Posterior cingulate gyrus (tissue), 11 donors: ENCODE measurements around the gene SNURF.
"Not testable (repeated sequence)": the region's sequence is repeated elsewhere in the genome, so short reads cannot be mapped to it uniquely, and the experiment has no call there.

Experiments used
- DNase-seq, 10 donors: peaks; one replicate each; pipeline versions ENCODE4 v3.0.0 to v3.0.0-alpha.2; 2020 to 2021; ENCODE audit warnings: mixed read lengths in 3 of 10
- intact Hi-C: fragments of 100-400 bp; cut with DNase I; formaldehyde crosslinking; loops from one replicate; pipeline ENCODE4 v1.15.1; 2023

Gene SNURF

DNA sequence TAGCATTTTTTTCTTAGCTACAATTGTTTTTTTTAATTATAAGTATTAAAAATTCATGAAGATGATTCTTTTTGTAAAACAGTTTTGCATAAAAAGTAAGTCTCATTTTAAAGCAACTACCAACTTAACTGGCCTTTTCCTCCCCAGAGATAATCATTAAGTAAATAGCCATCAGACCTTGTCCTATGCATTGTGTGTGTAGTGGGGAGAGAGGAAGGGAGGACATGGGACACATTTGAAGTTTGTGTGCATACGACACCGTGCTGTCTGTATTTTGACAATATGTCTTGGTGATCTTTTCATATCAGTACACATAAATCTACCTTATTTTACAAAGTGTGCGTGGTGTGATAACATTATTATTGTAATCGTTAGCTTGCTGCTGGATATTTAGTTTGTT is 8.1 kb downstream of the SNURF start:
- intact Hi-C loops = no loop called here
- no peak for DNase-seq

DNA sequence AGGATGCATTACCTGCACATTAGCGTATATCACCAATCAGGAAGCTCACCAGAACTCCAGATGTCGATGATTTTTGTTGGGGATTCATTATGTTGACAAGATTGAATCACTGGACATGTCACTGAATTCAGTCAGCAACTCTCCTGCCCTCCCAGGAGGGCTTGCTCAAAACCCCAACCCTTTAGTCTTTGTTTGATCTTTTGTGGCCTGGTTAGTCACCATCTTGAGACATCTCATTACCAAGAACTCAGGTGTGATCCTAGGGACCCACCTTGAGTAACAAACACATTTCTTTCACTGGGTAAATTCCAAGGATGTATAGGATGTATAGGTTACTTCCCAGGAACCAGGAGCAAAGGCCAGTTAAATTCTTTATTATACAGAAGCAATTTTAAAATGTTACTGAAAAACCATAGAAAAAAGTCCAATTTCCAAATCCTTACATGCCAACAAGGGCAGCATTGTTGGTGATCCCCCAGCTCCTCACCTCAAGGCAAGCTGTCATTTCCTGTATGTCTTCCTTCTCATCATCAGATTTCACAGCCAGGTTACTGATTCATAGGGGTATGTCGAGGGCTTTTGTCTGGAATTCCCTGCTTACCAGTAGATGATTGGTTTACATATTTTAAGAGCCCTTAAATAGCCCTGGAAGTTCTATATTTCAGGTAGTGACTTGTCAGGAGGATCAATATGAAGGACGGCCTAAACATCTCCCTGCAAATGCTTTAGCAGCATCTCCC is 11.7 kb downstream of the SNURF start:
- intact Hi-C loops = no loop called here
- no peak for DNase-seq

DNA sequence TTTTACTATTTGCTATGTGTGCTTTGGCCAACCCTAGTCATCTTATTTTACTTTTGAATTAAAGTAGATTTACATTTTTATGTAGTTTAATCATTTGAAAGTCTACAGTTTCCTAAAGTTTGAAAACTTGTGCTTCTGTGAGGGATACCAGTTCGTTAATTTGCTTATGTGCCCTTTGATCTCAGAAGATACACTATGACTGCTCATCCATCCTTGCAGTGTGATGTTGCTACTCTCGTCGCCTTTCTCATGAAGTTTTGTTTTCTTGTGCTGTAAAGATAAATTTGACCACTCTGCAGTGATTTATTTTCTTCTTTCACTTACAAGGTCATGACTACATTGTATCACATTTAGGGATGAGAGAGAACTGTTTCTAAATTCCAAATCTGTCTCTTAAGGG is 16.3 kb downstream of the SNURF start:
- intact Hi-C loops = no loop called here
- DNase-seq = no peak

DNA sequence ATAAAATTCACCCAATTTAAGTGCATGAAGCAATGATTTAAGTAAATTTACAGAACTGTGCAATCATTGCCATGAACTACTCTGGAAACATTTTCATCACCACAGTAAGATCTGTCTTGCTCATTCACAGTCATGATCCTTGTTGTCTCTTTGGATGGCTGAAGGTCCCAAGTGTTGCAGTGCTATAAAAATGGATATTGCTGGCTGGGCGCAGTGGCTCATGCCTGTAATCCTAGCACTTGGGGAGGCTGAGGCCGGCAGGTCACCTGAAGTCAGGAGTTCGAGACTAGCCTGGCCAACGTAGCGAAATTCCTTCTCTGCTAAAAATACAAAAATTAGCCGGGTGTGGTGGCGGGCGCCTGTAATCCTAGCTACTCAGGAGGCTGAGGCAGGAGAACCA is 17.0 kb downstream of the SNURF start:
- DNase-seq = no peak
- intact Hi-C loops = no loop called here

DNA sequence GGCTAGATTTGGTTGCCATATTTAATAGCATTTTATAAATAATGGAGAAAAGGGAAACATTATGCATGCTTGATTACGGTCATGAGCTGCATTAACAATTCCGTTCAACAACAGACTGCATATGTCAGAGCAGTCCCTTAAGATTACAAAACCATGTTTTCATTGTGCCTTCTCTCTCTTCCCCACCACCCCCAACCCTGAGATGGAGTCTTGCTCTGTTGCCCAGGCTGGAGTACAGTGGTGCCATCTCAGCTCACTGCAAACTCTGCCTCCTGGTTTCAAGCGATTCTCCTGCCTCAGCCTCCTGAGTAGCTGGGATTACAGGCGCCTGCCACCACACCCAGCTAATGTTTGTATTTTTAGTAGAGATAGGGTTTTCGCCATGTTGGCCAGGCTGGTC is 17.9 kb downstream of the SNURF start:
- DNase-seq, intact Hi-C loops: not testable (repeated sequence)

DNA sequence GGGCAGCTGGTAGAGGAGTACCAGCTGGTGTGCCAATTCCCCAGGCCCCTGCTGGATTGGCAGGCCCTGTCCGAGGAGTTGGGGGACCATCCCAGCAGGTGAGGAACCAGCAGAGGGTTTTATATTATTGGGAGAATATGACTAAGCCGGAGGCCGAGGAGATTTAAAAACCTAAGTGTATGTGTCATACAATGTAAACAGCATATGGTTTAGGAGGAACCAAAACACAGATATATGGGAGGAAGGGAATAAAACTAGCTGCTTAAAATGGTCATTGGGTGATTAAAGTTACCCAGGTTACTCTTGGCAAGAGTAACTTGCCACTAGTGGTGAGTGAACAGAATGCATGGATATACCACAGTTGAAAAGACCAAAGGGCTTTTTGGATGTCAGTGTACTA is 22.1 kb downstream of the SNURF start:
- intact Hi-C loops = no loop called here
- DNase-seq = no peak

DNA sequence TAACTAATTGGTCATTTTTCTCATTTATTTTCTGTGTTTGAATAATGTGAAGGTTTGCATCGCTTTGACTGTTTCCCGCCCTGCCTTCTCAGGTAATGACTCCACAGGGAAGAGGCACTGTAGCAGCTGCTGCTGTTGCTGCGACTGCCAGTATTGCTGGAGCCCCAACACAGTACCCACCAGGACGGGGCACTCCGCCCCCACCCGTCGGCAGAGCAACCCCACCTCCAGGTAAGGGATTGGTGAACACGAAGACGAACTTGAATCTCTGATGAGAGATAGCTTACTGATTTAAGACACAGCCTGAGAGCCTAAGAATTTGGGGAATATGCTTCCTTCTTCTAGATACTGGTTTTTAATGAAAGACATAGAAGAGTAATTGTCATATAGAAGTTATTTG is 22.9 kb downstream of the SNURF start:
- no peak for DNase-seq
- intact Hi-C loops = no loop called here

DNA sequence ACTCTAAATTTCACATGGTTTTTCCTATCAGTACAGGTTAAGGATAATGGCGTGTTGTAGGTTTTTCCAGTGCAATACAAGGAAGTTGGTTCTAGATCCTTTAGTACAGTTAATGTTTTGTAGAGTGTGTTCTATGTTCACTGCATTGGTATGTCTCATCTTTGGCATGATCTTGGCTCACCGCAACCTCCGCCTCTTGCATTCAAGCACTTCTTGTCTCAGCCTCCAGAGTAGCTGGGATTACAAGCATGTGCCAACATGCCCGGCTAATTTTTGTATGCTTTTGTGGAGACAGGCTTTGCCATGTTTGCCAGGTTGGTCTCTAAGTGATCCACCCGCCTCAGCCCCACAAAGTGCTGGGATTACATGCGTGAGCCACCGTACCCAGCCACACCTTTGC is 30.4 kb downstream of the SNURF start:
- intact Hi-C loops = no loop called here
- DNase-seq = no peak

DNA sequence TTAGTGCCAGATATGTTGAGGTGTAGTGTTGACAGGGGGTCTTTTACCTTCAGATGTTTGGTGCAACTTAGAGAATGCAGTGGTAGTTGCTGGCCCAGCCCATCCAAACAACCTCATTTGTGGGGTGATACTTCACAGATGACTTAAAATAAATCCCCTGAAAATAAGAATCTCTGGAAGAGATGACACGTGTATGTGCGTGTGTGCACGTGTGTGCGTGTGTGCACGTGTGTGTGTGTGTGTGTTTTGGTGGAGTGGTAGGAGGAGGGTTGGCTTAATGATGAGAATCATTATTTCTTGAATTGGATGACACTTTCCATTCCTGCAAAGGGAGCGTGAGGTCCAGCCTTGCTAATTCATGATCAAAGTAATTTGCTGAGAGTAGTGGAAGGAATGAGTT is 31.9 kb downstream of the SNURF start:
- DNase-seq = no peak
- intact Hi-C loops = no loop called here
